ENCODE data around the gene KCTD12.

KCTD12 gene

GRCh38 chr13:76853481-76853880 lies 32.7 kb downstream of the KCTD12 start:
- DNase-seq = no peak

- no peak for DNase-seq
These were observed 33.2 kb downstream of the KCTD12 start for GRCh38 chr13:76852986-76853385.

DNA sequence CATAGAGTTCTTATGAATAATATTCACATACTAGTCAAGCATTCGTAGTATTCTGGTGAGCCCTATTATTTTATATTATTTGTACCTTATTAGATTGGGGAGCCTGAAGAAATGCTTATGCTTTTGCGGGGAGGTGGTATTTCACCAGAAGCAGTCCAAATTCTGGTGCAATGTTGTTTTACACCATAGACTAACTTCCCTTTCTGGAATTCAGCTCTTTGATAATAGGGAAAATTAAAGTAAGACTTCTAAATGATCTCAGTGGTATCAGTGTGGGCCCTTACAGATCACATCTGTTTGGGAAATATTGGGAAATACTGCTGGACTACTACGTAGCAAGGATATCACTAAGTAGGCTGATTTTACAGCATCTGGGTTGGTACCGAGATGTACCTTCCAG lies 34.2 kb downstream of the KCTD12 start:
- no peak for DNase-seq

DNA sequence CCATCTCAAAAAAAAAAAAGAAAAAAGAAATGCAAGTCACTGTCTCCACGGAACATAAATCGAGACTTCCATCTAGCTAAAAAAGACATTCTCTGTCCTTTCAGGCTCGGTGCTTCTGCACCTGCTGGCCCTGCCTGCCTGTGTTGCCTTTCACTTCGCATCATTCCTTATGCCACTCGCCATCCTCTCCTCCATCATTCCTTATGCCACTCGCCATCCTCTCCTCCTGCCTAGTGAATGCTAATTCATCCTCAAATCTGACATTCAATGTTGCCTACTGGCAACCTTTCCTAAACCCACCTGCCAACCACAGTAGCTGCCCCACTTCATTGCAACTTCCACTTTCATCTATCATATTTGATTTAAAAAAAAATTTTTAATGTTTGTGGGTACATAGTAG lies 36.7 kb downstream of the KCTD12 start:
- no peak for DNase-seq

DNA sequence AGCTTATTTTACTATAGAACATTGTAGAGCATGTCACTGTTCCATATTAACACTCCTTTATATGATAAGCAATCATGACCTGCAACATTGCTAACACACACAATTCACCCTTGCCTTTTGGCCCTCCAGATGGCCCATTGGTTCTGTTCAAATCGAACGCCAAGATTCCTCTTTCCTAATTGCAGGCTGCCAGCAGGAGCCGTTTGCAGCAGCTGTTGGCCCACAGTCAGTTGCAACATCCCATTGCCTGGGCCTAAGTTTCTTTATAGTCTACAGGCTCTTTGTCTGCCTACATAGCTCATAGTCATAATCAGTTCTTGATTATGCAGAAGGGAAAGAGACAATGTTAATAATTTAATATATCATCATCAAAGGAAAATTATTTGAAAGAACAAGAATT lies 37.6 kb downstream of the KCTD12 start:
- peak; percentile 47 for DNase-seq

GRCh38 chr13:76846363-76846762 lies 39.8 kb downstream of the KCTD12 start:
- DNase-seq = no peak

DNA sequence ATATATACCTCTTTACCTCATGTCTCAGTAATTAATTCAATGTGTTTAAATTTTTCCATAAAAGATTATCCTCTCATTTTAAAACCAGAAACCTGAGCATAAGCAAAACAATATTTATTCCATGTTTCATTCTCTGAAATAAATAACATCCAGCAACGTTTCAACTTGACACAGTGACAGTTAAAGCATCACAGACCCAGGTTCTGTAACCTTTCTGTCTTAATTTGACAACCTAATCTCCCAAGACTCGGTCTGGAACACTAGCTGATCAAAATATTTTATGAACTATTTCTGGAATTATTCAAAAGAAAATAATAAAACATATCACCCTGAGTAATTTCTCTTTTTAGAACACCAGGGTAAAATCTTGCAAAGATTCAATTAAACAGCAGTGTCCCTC lies 40.3 kb downstream of the KCTD12 start:
- DNase-seq = no peak

DNA sequence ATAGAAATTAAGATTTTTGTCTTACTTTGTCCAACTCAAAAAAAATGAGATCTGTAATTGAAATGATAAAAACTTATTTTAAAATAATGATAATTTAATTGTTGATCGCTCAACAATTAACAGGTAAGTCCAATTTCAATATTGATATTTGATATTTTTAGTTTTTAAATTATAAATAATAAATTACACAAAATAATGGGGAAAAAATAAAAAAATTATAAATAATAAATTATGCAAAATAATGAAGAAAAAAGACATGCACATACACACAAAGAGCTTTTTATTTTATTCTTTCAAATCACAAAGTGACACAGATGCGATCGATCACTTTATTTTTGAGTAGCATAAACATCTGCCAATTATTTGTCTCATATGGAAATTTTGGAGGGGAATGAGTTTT lies 40.8 kb downstream of the KCTD12 start:
- DNase-seq = no peak

DNA sequence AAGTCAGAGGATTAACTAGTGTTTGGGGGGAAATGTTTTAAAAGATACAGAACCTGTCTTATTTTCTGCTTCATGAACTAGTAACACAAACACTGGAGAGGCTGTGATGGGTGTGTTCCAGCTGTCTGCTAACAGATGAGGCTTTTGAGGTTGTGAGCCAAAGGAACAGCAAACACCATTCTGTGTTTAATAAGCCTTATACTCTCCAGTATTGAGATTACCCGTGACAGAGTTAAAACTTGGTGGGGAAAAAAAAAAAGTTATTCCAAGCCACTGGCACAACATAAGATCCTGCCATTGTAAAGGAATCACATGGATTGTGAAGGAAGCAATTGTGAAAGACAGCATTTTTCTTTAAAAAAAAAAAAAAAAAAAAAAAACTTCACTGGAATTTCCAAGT lies 48.4 kb downstream of the KCTD12 start:
- DNase-seq = no peak

GRCh38 chr13:76836311-76836710 lies 49.9 kb downstream of the KCTD12 start:
- no peak for DNase-seq

GRCh38 chr13:76833441-76833954 lies 52.7 kb downstream of the KCTD12 start:
- DNase-seq = no peak

DNA sequence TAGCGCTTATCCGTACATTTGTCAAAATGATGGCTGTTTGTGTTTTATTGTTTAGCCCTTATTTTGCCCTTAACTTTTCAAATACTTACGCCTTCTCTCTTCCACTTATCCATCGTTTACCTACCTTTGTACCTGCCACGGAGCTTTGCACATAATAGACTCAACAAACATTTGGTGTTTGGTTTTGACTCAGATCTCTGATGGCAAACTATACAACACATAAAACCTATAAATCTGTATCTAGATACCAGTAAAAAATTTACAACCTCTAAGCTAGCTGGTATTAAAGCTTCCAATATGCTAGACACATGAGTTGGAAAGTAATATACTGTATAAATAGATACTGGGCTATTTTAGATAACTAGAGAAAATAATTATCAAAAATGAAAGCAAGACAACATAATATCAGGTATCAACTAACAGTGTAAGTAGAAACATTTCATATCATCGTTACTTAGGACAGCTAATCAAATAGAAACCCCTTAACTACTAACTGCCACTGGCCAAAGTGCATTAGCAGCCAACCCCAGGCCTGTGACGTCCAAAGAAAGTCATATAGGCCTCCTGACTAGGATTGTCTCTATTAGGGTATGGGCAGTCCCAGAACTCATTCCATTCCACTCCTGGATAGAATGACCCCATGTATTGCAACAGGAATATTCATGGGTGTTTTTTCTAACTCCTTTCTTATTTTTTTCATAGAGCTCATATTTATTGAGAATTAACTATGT lies 53.8 kb downstream of the KCTD12 start:
- DNase-seq = no peak

- no peak for DNase-seq
These were observed 55.4 kb downstream of the KCTD12 start for GRCh38 chr13:76830805-76831204.
